ENCODE results near the gene HSPB2. TPM values are rescaled to one million over a fixed set of nuclear protein-coding genes. Genes with fewer than 3 reads are reported as not detected.

The HSPB2 gene, protein sequence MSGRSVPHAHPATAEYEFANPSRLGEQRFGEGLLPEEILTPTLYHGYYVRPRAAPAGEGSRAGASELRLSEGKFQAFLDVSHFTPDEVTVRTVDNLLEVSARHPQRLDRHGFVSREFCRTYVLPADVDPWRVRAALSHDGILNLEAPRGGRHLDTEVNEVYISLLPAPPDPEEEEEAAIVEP
- total RNA-seq (2022; extraction: Qiagen RNA extraction; ENCODE audit: low read depth) = not detected in 5 replicates

DNA sequence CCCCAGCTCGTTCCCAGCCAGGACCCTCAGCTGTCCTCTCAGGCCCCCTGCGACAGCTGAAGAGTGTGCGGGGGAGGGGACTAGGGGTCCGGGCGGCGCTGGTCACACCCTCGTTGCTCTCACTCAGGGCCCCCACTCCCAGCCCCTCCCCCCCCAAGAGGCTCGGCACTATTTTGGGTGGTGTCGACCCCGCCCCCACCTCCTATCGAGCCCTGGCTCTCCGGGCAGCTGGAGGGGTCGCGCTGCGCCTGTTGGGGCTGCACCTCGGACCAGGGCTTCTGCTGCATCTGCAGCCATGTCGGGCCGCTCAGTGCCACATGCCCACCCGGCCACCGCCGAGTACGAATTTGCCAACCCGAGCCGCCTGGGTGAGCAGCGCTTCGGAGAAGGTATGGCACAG is at the start of gene HSPB2:
HSPB2 (plus strand) TSS at position 200 of the 400 bp plus-strand sequence; CDS start at position 296, 96 bp downstream.

DNA sequence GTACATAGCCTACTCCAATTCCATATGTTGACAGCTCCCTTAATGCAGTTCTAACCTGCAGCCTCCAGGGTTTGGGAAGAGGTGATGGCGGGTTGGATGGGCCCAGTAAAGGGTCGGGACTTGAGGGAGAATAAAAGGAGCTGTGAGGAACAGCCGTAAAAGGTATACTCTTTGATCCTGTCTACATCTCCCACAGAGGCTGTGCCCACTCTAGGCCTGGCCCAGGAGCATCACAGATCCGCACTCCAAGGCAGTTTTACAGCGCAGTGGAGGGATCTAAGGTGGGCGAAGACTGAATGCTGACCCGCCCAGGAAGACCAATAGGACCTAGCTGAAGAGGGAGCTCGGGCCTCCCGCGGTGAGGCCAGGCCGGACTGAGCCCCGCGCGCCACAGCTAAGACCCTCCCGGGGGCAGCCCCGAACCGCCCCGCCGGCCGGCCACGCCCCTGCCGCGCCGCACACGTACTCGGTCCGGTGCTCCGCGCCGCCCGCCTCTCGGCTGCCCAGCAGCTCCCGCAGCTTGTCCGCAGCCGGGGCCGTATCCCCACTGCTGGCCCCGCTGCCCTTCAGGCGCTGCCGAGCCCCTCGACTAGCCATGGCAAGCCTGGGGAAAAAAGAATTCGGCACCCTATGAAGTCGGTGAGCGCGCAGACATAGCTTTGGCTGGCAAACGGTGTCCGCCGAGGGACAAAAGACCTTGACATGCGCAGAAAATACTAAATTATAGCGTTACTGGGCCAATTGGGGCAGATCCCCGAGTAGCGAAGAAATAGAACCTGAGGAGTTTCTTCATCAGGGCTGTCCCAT is 41.4 kb upstream of the HSPB2 start, which contains the start of gene ALG9:
ALG9 (minus strand) TSS at position 696 of the 807 bp plus-strand sequence; CDS start at position 597, 99 bp downstream.

DNA sequence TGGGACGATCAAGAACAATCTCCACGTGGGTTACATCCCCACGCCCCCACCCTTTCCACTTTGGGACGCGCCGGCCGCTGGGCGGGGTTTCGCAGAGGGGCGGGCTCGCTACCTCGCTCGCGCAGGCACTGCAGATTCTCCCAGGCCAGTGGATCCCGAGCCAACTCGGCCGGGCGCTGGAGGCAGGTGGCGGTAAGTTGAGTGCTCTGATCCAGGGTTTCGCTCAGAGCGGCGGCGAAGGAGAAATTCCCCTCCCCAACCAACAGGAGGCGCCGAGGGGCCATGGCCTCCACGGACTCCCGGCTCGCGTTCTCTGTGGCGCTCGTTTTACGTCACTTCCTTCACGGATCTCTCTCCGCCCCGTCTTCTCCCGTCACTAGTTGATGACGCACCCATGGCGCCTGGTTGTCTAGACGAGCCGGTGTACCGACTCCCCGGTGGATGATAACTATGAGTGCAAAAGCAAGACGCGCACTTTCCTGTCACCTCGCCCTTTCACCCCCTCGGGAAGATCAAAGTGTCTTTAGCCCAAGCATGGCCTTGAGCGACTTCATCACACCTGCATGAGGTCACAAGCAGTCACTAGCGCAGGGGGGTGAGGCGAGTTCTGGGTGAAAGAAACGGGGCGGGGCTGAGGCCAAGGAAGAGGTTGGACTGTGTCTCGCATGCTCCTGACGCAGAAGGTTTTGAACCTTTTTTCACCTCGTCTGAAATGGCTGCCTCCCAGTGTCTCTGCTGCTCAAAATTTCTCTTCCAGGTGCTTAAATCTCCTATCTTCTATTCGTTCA is 33.5 kb upstream of the HSPB2 start, which contains the start of the genes CFAP68 and FDXACB1:
CFAP68 (plus strand) TSS at position 693 of the 788 bp plus-strand sequence; CDS start at position 713, 20 bp downstream.
FDXACB1 (minus strand) TSS at position 317 of the 788 bp plus-strand sequence; CDS start at position 284, 33 bp downstream.

DNA sequence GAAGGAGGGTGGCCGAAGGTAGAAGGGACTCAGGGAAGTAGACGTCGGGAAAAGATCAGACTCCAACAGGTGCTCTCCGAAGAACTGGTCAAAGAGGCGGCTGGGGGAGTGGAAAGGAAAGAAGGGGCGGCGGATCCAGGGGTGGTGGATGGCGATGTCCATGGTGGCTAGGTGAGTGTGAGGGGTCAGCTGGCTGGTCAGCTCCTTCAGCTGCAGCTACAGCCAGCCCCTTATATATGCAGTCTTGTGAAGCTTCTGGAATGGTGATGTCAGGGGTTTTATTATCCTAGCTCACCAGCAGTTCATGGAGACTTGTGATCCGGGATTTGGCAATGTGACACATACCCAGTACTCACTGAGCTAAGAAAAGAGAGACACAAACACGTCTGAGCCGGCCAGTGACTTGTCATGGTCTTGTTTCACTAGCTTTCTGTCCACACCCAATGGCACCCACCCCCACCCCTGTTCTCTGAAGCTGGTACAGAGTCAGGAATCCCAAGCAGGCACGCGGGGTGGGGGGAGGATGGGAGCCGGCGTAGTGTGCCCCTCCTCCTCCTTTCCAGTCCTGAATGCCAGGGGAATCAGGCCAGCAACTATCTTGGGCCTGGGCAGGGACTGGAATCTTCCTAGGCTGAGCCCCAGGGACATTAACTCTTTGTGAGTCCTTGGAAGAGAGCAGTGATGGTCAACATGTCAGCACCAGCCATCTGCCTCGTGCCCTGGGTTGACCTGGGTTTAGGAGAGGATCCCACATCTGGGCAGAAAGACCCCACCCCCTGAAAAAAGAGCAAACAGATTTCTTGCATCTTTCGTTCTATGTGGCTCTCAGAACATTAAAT is 752 bp upstream of the HSPB2 start, which contains the start of gene CRYAB:
CRYAB (minus strand) TSS at position 208 of the 839 bp plus-strand sequence; CDS start at position 162, 46 bp downstream.

DNA sequence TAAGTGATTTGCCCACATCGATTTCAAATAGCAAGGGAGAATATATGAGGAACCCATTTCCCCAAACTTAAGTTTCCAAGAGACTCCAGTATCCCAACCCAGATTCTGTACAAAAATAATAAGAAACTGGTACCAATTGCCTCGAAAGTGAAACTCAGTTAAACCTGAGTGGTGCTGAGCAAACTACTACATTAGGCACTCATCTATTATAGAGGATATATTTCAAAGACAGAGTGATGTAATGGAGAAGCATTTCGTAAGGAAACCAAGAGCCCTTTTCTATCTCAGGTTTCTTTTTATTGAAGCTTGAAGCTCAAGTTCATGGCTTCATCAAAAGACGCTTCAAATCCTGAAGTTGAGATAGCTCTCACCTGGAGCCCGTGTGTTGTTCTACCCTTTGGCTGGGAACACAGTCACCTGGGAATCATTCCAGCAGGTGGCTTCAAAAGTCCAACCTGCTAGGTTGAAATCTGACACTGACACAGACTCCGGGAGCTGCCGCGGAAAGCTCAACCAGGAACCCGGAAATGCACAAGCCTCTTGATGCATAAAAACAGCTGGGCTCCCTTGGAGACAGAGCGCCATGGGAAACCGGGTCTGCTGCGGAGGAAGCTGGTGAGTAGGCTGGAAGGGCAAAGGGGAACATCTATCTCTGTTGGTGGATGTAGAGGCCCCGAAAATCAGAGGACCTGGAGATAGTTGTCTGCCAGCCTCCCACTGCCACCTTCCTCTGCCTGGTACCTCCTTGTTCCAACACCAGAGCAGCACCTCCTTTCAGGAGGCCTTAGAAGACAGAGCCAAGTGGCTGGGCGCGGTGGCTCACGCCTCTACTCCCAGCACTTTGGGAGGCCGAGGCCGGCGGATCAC is 6.1 kb downstream of the HSPB2 start, which contains the start of gene C11orf52:
C11orf52 (plus strand) TSS at position 524 of the 867 bp plus-strand sequence; CDS start at position 584, 60 bp downstream.

Other genes starting within 250 kb of the HSPB2 start
- gene PPP2R1B, start 146.3 kb upstream of the HSPB2 start, total RNA-seq (2022; extraction: Qiagen RNA extraction; ENCODE audit: low read depth) = 15.5 to 19.7 TPM (median 18.3 TPM) in 5 replicates
- gene ALG9, start 41.2 kb upstream of the HSPB2 start, total RNA-seq (2022; extraction: Qiagen RNA extraction; ENCODE audit: low read depth) = 18.1 to 21.6 TPM (median 19.7 TPM) in 5 replicates
- 1.7 to 2.1 TPM (median 1.9 TPM) in 5 replicates for gene FDXACB1, start 33.6 kb upstream of the HSPB2 start, total RNA-seq (2022; extraction: Qiagen RNA extraction; ENCODE audit: low read depth)
- gene CFAP68, start 33.2 kb upstream of the HSPB2 start, total RNA-seq (2022; extraction: Qiagen RNA extraction; ENCODE audit: low read depth) = 27.8 to 33.1 TPM (median 30.7 TPM) in 5 replicates
- gene CRYAB, start 964 bp upstream of the HSPB2 start, total RNA-seq (2022; extraction: Qiagen RNA extraction; ENCODE audit: low read depth) = 4.2 to 9.8 TPM (median 4.4 TPM) in 5 replicates
- not detected in 5 replicates for gene C11orf52, start 6.2 kb downstream of the HSPB2 start, total RNA-seq (2022; extraction: Qiagen RNA extraction; ENCODE audit: low read depth)
- gene DIXDC1, start 24.6 kb downstream of the HSPB2 start, total RNA-seq (2022; extraction: Qiagen RNA extraction; ENCODE audit: low read depth) = 3.7 to 5.9 TPM (median 4.7 TPM) in 5 replicates
- gene DLAT, start 112.7 kb downstream of the HSPB2 start, total RNA-seq (2022; extraction: Qiagen RNA extraction; ENCODE audit: low read depth) = 26.7 to 32.3 TPM (median 31.4 TPM) in 5 replicates
- gene PIH1D2, start 161.3 kb downstream of the HSPB2 start, total RNA-seq (2022; extraction: Qiagen RNA extraction; ENCODE audit: low read depth) = 0.58 to 1.7 TPM (median 0.99 TPM) in 5 replicates
- 13.1 to 18.1 TPM (median 14.6 TPM) in 5 replicates for gene NKAPD1, start 161.6 kb downstream of the HSPB2 start, total RNA-seq (2022; extraction: Qiagen RNA extraction; ENCODE audit: low read depth)
- gene TIMM8B, start 174.0 kb downstream of the HSPB2 start, total RNA-seq (2022; extraction: Qiagen RNA extraction; ENCODE audit: low read depth) = 67.6 to 72.3 TPM (median 69.6 TPM) in 5 replicates
- 69.4 to 72.2 TPM (median 71.2 TPM) in 5 replicates for gene SDHD, start 174.1 kb downstream of the HSPB2 start, total RNA-seq (2022; extraction: Qiagen RNA extraction; ENCODE audit: low read depth)